ENCODE results near the gene SLC22A23. TPM values are rescaled to one million over a fixed set of nuclear protein-coding genes. Genes with fewer than 3 reads are reported as not detected.

The SLC22A23 gene
- total RNA-seq, 1 experiment from 2014 or later = 6.8 TPM

DNA sequence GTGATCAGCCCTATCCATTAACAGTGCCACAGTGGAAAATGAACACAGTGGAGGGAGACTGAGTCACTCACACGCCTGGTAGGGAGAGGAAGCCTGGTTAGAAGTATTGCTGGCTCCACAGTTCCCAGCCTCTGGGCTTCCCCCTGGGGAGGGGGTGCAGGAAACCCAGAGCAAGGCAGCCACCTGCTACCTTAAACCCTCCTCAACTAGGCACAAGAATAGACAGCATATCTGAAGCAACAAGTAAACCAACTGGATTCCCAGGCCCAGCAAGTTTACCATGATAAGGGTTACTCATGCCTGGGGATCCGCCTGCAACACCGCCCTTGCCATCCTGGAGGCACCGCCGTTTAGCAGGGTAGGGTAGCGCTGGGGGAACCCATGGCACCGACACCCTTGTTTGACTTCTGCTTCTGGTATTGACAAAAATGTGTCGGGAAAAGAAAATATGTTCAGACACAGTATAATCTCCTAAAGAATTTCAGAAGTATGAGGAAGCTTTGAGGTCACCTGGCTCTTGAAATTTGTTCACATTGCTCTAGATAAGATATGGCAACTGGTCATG, 38.3 kb downstream of the SLC22A23 start:
- no peak overlapping the region for H2BK12ac ChIP-seq (ENCODE audit: insufficient read length, low read depth, low read length)
- no peak overlapping the region for H3K14ac ChIP-seq (ENCODE audit: insufficient read depth, low read length)
- H3K27me3 ChIP-seq (ENCODE audit: insufficient read depth, low read length) = no peaks in the 10 kb centered on the region
- Mint-ChIP-seq H3K4me1 (peaks cover 78 to 80% of the 10 kb centered on the region in 2 experiments), H3K27ac (no peak overlapping the region), H3K27me3 (ENCODE audit: low read depth) (no peaks in the 10 kb centered on the region; the same call in 1 of the 2 replicates), H3K4me3 (no peak overlapping the region), H3K9me3 (no peaks in the 10 kb centered on the region), H3K36me3 (ENCODE audit: insufficient read depth in 1 of 3, low read depth in 3 of 3) (peaks cover 0 to under 1% (median 0%) of the 10 kb centered on the region in 3 experiments; a peak in 2 of 7 replicates)
- no peaks in the 10 kb centered on the region for H3K9me3 ChIP-seq (ENCODE audit: control insufficient read depth, low read depth, low read length)
- no peaks in the 10 kb centered on the region for H4K20me1 ChIP-seq (ENCODE audit: control insufficient read depth, insufficient read depth, insufficient read length)
- no peak for DNase-seq
- no peak overlapping the region for H3K23ac ChIP-seq (ENCODE audit: insufficient read length, low read depth, low read length)
- no peak overlapping the region for H3K56ac ChIP-seq (ENCODE audit: insufficient read length, low read depth, low read length)
- H3K4me1 ChIP-seq (ENCODE audit: insufficient read depth, low read length) = peaks cover 33% of the 10 kb centered on the region
- no peak overlapping the region for H3K4me2 ChIP-seq (ENCODE audit: insufficient read depth, insufficient read length, low read length)
- no CpG with 5 or more reads among the region's 8 CpGs for WGBS (ENCODE audit: extremely low coverage, insufficient read length, low lambda C conversion rate)
- H4K5ac ChIP-seq (ENCODE audit: insufficient read length, low read depth, low read length) = no peak overlapping the region
- H2AK5ac ChIP-seq (ENCODE audit: insufficient read length, low read length) = no peak overlapping the region
- H2BK20ac ChIP-seq (ENCODE audit: low read depth, low read length, poor library complexity, severe bottlenecking) = no peak overlapping the region
- no peak overlapping the region for H3K18ac ChIP-seq (ENCODE audit: insufficient read length, low read depth, low read length)
- H3K27ac ChIP-seq (ENCODE audit: insufficient read length, low read depth, low read length) = no peak overlapping the region
- no peak overlapping the region for H4K91ac ChIP-seq (ENCODE audit: insufficient read length, low read depth, low read length)
- H2BK5ac ChIP-seq (ENCODE audit: insufficient read length, low read length) = no peak overlapping the region
- peaks cover 3% of the 10 kb centered on the region for H3K79me1 ChIP-seq (ENCODE audit: insufficient read depth, low read depth, low read length, poor library complexity, severe bottlenecking)
- H3K23me2 ChIP-seq (ENCODE audit: insufficient read length, low read depth, low read length, poor library complexity, severe bottlenecking) = no peaks in the 10 kb centered on the region
- no peak overlapping the region for H3K9ac ChIP-seq (ENCODE audit: extremely low read depth, insufficient read length, low read length)
- H3K4ac ChIP-seq (ENCODE audit: low read depth, low read length) = no peak overlapping the region
- H2AFZ ChIP-seq (ENCODE audit: low read length) = no peak overlapping the region
- no peak for TF ChIP-seq CTCF (conservative IDR thresholded peaks at IDR 0.05)
- no peak overlapping the region for H3T11ph ChIP-seq (ENCODE audit: low read length)
- H3K79me2 ChIP-seq (ENCODE audit: insufficient read depth, low read length) = peaks cover 9% of the 10 kb centered on the region; the same call in 1 of the 2 replicates
- no peak overlapping the region for H2BK120ac ChIP-seq (ENCODE audit: low read depth, low read length, poor library complexity, severe bottlenecking)
- H4K8ac ChIP-seq (replicated peaks; ENCODE audit: insufficient read length, low read depth, low read length) = no peak overlapping the region
- no peak overlapping the region for H2BK15ac ChIP-seq (ENCODE audit: low read depth, low read length)
